Measurements from ENCODE around the gene SRPRB. TPM values are rescaled to one million over a fixed set of nuclear protein-coding genes. Genes with fewer than 3 reads are reported as not detected.

Gene SRPRB, protein sequence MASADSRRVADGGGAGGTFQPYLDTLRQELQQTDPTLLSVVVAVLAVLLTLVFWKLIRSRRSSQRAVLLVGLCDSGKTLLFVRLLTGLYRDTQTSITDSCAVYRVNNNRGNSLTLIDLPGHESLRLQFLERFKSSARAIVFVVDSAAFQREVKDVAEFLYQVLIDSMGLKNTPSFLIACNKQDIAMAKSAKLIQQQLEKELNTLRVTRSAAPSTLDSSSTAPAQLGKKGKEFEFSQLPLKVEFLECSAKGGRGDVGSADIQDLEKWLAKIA
- total RNA-seq: 59.8 and 61.5 TPM in 2 replicates
- long read RNA-seq, partial matches to known transcripts: 328 of 336 reads
- long read RNA-seq, other reads (novel, unspliced or antisense): 6 of 336 reads

DNA sequence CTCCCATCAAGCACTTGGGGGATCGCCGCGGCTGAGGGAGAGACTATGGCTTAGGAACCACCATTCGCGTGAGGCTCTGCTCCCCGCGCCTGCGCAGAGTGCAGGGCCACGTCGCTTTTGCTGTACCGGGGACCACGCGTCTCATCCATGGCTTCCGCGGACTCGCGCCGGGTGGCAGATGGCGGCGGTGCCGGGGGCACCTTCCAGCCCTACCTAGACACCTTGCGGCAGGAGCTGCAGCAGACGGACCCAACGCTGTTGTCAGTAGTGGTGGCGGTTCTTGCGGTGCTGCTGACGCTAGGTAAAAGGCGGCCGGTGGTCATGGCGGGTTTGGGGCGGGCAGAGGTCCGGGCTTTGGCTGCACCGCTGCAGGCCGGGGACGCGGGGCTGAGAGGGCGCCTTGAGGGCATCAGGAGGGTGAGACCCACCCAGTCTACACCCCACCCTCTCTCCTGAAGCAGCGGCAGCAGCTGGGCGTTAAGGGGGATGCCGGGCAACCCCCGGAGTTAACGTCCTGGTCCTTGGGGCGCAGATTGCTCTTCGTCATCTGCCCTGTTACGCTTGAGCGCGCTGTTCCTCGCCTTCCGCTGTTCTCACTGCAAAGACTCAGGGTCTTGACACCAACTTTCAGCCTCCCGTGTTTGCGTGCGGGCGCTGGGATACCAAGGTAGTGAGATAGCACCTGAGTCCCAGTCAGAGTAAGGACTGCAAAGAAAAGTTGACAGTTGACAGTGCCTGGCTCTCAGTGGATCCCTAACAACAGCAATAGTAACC, at the start of gene SRPRB:
Gene SRPRB, plus strand, starts transcription at position 114 of the 774 bp plus-strand sequence. Its CDS starts 34 bp downstream, at position 148.
- Mint-ChIP-seq H3K9me3 (no peaks in the 10 kb centered on the region), H3K4me1 (peaks cover 15% of the 10 kb centered on the region), H3K4me3 (peak within 1 kb of the TSS; percentile 98), H3K27me3 (ENCODE audit: low read depth) (peaks cover 21% of the 10 kb centered on the region), H3K36me3 (ENCODE audit: low read depth) (no peaks in the 10 kb centered on the region), H3K27ac (ENCODE audit: unreplicated experiment) (peak within 1 kb of the TSS; percentile 64)
- DNase-seq (ENCODE audit: low read depth, low spot score): peak; percentile 85
- TF ChIP-seq, protein P1, sequence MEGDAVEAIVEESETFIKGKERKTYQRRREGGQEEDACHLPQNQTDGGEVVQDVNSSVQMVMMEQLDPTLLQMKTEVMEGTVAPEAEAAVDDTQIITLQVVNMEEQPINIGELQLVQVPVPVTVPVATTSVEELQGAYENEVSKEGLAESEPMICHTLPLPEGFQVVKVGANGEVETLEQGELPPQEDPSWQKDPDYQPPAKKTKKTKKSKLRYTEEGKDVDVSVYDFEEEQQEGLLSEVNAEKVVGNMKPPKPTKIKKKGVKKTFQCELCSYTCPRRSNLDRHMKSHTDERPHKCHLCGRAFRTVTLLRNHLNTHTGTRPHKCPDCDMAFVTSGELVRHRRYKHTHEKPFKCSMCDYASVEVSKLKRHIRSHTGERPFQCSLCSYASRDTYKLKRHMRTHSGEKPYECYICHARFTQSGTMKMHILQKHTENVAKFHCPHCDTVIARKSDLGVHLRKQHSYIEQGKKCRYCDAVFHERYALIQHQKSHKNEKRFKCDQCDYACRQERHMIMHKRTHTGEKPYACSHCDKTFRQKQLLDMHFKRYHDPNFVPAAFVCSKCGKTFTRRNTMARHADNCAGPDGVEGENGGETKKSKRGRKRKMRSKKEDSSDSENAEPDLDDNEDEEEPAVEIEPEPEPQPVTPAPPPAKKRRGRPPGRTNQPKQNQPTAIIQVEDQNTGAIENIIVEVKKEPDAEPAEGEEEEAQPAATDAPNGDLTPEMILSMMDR (conservative IDR thresholded peaks at IDR 0.05): no peak

DNA sequence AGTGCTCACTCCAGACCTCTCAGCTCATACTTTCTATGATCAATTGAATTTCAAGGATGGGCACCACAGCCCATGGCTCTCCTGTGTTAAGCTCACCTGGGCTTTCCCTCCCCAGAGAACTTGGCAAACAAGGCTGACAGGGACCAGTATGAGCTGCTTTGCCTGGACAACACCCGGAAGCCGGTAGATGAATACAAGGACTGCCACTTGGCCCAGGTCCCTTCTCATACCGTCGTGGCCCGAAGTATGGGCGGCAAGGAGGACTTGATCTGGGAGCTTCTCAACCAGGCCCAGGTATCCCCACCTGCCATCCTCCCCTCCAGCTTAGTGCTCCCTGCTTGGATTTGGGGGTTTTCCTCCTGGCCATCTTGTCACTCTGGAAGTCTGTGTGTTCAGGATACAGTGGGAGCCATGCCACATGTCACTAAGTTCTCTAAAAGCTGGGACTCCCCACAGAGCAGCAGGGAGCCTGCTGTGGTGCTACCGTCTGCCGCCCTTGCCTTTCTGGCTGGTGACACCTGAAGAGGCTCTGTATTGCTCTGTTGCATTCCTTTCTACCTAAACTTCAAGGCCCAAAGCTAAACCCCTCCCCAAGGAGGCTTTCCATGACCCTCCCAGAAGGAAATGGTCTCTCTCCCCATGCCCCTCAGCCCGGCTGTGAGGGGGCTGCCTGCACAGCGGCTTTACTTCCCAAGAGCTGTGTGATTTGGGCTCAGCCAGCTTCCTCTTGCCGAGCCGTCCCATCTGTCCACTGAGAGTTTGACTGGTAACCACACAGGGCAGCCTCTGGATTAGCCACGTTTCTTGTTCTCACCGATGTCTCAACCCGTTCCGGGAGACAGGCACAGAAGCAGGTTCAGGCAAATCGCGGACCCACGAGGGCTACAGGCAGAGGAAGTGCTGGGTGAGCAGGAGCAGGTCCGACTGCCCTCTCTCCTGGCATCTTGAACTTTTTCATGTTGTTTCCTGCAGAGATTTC, 48.6 kb upstream of the SRPRB start:
- Mint-ChIP-seq H3K27me3 (ENCODE audit: low read depth) (peaks cover 3% of the 10 kb centered on the region), H3K9me3 (no peaks in the 10 kb centered on the region), H3K27ac (ENCODE audit: unreplicated experiment) (no peak overlapping the region), H3K36me3 (ENCODE audit: low read depth) (no peaks in the 10 kb centered on the region), H3K4me1 (no peaks in the 10 kb centered on the region), H3K4me3 (no peak overlapping the region)
- TF ChIP-seq, protein P1 (conservative IDR thresholded peaks at IDR 0.05): no peak
- no peak for DNase-seq (ENCODE audit: low read depth, low spot score)

DNA sequence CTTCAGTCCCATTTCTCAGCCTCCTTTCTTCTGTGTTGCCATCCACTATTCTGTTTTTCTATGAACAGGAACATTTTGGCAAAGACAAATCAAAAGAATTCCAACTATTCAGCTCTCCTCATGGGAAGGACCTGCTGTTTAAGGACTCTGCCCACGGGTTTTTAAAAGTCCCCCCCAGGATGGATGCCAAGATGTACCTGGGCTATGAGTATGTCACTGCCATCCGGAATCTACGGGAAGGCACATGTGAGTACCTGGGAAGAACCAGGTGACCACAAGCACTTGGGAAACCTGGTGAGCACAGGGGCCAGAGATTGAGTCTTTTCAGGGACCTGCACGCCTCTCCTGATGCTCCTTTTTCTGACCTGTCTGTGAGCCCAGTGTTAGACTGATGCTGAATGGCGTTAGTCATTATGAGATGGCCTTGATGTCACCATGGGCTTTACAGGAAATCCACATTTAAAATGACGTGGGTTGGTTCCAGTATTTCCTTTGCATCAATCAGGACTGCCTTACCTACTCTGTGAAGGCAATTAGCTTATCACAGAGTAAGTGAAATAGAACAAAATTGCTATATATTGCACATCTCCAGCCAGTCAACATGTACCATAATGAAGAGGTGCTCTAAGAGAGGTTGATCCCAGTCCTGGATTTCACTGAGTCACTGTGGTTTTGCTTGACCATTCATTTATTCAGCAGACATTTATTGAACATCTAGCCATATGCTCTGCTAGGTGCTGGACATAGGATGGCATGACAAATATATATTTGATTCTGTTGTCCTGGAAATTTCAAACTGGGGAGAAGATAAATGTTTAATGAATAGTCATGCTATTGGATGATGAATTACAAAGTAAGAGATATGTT, 47.7 kb upstream of the SRPRB start:
- H3K9me3 Mint-ChIP-seq: no peaks in the 10 kb centered on the region
- H3K4me1 Mint-ChIP-seq: no peaks in the 10 kb centered on the region
- H3K27me3 Mint-ChIP-seq (ENCODE audit: low read depth): peaks cover 8% of the 10 kb centered on the region
- no peak for DNase-seq (ENCODE audit: low read depth, low spot score)
- TF ChIP-seq, protein P1 (conservative IDR thresholded peaks at IDR 0.05): no peak
- H3K36me3 Mint-ChIP-seq (ENCODE audit: low read depth): no peaks in the 10 kb centered on the region
- H3K4me3 Mint-ChIP-seq: no peak overlapping the region
- H3K27ac Mint-ChIP-seq (ENCODE audit: unreplicated experiment): no peak overlapping the region

DNA sequence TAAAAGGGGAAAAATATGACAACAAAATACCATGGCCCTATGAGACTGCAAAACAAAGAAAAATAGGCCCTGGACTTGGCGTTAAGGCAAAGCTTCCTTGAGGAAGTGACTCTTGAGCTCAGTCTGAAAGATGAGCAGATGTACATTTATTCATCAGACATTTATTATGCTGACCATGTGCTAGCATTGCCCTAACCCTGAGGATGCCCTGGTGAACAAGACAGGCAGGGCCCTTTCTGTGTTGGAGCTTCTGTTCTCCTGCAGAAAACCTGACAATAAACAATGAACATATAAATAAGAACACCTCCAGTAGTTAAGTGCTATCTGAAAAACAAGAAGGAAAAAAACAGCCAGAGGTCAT, 47.1 kb upstream of the SRPRB start:
- Mint-ChIP-seq H3K4me1 (no peaks in the 10 kb centered on the region), H3K27ac (ENCODE audit: unreplicated experiment) (no peak overlapping the region), H3K4me3 (no peak overlapping the region), H3K27me3 (ENCODE audit: low read depth) (peaks cover 11% of the 10 kb centered on the region), H3K36me3 (ENCODE audit: low read depth) (no peaks in the 10 kb centered on the region), H3K9me3 (no peaks in the 10 kb centered on the region)
- TF ChIP-seq, protein P1 (conservative IDR thresholded peaks at IDR 0.05): no peak
- DNase-seq (ENCODE audit: low read depth, low spot score): no peak

Data from neural crest cell (in vitro differentiated cells).